Stimulated activated CD4-positive, alpha-beta T cell treated with anti-CD3 and anti-CD28 coated beads, TNF-alpha, amount 100 ng/mL, for 1 hour (primary cell): ENCODE measurements around the gene KIF14.

Source experiments
- DNase-seq, 3 donors: peaks; one replicate each; pipeline ENCODE4 v3.0.0-alpha.2; 2020; ENCODE audit warnings: low read depth in 3 of 3, low spot score in 1 of 3

The KIF14 gene, protein sequence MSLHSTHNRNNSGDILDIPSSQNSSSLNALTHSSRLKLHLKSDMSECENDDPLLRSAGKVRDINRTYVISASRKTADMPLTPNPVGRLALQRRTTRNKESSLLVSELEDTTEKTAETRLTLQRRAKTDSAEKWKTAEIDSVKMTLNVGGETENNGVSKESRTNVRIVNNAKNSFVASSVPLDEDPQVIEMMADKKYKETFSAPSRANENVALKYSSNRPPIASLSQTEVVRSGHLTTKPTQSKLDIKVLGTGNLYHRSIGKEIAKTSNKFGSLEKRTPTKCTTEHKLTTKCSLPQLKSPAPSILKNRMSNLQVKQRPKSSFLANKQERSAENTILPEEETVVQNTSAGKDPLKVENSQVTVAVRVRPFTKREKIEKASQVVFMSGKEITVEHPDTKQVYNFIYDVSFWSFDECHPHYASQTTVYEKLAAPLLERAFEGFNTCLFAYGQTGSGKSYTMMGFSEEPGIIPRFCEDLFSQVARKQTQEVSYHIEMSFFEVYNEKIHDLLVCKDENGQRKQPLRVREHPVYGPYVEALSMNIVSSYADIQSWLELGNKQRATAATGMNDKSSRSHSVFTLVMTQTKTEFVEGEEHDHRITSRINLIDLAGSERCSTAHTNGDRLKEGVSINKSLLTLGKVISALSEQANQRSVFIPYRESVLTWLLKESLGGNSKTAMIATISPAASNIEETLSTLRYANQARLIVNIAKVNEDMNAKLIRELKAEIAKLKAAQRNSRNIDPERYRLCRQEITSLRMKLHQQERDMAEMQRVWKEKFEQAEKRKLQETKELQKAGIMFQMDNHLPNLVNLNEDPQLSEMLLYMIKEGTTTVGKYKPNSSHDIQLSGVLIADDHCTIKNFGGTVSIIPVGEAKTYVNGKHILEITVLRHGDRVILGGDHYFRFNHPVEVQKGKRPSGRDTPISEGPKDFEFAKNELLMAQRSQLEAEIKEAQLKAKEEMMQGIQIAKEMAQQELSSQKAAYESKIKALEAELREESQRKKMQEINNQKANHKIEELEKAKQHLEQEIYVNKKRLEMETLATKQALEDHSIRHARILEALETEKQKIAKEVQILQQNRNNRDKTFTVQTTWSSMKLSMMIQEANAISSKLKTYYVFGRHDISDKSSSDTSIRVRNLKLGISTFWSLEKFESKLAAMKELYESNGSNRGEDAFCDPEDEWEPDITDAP (N-terminal part only)

DNA sequence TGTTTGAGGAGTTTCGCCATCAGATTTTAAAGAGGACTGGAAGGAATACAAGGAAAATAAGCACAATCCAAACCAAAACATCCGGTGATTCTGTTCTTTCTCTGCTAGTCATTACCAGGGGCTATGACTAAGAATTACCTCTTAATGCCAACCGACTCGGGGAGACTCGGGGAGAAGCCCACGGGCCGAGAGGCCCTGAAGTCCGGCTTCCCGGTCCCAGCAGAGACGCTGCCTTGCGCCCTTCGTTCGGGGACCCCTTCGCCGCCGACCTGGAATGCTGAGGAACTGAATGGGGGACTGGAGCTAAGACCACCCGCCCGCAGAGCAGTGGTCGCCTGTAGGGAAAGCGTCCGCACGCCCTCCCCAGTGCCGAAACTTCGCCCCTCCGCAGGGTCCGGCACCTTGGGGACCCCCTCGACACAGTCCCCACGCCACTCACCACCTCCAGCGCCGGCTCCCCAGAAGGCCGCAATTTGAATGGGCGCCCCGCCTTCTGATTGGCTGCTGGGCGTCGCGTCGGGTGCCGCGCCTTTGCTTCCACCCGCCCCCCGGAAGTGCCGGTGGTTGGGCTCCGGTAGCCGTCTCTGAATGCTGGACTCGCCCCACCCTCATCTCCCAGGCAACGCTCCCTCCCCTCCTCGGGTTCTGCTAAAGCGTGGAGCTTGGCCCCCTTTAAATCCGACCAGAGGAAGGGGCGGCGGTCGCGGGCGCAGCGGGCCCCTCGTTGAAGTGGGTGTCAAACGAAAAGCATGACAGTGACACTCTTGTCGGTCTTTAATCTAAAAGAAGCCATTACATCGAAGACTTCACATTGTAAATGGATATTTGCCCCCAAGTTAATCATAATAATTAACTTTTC lies at the start of gene KIF14:
TSS of gene KIF14 (minus strand) at position 479 of the 859 bp plus-strand sequence. CDS start 2,028 bp downstream, outside the sequence.
- DNase-seq, result peak; percentile 65 to 76 (median 67)

DNA sequence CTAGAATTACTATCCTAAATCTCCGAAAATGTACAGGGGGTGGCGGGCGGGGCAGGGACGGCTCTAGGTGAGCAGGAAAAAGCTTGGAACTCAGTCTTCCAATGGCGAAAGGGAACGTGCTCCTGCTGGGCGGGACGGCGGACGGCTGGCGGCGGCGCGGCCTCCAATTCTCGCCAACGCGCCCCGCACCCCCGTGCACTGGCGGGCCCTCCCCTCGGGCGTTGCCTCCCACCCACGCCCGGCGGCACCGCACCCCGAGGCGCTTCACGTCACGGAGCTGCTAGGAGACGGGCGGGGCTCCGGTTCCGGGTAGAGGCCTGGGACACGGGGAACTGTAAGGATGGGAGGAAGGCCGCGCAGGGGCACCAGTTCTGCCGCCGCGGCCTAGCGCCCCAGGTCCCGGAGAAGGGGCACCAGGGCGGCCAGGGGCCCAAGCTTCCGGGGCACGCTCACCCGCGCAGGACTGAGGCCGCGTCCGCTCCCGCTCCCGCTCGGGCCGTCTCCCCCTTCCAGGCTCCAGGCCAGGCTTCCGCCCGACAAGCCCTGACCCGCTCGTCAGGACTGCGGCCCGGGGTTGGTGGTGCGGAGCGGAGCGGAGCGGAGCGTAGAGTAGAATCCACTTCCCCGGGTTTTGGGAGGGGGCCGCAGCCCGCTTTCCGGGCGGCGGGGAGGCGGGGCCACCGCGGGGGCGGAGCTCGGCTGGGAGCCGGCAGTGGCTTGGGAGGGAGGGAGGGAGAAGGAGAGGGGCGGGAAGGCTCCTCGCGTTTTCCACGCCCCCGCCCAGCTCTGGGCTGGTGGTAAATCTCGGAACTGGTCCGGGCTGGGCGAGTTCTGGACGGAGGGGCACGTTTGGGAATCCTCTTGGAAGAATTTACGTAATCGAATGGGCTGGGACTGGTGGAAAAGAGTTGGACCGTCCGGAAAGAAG lies 49.0 kb upstream of the KIF14 start, which contains the start of gene DDX59:
TSS of gene DDX59 (minus strand) at position 594 of the 928 bp plus-strand sequence. CDS start 3,167 bp downstream, outside the sequence.
- peak; percentile 65 to 86 (median 77) for DNase-seq

DNA sequence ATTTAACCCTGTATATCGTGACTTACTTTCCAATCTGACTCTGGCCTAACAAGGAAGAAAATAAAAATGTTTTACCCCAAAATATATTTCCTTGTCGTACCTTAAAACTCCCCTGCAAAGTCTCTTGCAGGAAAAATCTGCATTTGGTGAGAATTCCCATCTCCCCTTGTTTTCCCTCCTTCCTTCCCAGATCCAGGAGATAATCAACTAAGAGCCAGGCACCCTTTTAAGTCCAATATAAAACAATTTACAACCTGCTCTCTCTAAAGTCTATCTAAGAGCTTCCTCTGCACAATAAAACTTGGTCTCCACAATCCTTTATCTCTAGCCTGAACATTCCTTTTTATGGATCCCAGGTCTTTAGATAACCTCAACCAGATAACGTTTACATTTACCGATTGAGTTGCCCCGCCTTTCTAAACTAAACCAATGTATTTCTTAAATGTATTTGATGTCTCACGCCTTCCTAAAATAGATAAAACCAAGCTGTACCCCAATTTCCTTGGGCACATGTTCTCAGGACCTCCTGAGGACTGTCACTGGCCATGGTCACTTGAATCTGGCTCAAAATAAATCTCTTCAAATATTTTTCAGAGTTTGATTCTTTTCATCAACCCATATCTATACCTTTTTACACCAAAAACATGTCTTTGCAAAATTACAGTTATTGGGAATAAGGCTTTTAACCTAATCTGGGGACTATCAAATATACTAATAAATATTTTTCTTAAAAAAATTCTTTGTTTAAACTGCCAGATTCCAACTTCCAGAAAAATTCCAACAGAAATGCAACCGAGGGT lies 48.2 kb upstream of the KIF14 start:
- DNase-seq, result no peak

DNA sequence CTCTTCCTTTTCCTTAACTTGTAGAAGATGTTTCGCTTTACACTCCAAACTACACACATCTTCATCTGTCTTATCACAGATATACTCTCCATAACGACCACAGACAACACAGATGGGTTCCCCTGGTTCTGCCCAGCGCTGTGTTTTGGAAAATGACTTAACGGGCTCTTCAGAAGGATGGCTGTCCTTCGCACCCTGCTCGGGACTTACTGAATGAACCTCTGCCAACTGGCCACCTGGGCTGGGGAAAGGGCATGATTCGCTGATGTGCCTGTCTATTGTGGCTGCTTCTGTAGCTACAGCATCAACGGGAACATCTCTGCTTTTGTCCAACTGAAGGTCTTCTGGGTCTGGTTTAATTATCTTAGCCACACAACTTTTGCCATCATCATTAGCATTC lies 45.8 kb upstream of the KIF14 start:
- no peak for DNase-seq

DNA sequence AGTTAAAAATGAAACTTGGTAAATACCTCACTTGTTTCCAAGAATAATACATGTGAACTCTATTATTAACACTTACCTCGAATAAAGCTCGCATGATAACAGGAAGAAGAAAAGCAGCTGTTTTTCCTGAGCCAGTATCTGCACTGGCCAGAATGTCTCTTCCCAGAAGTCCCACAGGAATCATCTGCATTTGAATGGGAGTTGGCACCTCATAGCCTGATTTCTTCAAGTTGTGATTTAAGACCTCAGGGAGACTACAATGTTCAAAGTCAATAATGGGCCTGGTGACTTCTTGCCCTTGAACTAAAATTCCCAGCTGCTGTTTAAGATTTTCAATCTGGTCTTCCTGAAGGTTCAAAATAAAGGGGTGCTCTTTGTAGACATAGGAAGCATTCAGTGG lies 45.3 kb upstream of the KIF14 start:
- no peak for DNase-seq

DNA sequence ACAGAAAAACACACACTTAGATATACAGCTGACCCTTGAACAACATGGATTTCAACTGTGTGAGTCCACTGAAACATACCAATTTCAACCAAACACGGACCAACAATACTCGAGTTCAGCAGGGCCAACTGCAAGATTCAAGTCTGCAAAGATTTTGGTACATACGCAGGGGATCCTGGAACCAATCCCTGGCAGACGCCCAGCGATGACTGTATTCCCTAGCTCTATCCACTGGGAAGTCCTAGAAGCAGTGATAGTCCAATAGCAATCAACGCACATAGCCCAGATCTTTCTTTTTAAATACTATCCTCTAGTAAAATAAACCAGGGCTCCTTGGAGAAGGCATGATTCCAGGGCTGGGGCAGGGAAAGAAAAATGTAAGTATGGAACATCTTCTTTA lies 40.2 kb upstream of the KIF14 start:
- DNase-seq, result no peak

DNA sequence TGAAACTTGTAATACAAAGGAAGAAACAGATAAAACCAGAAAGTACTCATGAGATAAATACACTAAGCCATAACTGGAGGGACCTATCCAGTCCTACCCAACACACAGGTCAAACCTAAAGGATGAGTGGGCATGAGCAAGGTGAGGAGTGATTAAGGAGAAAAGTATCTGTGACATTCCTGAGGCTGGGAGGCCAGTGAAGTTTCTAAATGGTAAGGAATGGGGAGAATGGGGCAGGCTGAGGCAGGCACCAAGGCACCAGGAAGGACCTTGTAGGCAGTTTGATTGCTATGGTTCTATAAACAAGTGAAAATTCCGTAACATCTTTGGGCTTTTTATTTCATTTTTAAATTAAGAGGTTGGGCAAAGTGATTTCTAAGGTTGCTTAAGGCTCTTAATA lies 38.7 kb upstream of the KIF14 start:
- no peak for DNase-seq

DNA sequence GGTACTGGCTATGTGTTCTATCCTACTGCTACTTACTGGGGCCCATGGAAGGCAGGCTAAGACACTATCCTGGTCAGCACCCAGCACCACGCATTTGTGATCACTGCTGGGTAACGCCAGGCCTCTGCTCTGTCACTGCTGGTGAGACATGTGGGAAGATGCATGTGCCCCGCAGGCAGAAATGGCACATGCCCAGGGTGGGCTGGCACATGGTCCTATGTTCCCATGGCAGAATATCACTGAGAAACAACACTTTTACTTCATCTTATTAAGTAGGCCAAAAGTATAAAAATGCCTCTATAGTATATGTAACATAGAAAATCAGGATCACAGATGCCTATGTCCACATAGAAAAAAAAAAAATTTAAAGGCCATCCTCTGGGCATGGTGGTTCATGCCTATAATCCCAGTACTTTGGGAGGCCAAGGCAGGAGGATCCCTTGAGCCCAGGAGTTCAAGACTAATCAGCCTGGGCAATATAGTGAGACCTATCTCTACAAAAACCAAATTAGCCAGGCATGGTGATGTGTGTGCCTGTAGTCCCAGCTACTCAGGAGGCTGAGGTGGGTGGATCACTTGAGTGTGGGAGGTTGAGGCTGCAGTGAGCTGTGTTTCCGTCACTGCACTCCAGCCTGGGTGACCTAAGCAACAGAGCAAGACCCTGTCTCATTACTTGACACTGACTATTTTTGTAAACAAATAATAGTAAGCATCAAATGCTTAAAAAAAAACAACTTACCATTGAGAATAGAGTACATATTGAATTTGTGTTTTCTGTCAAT lies 37.7 kb upstream of the KIF14 start:
- DNase-seq, result no peak

DNA sequence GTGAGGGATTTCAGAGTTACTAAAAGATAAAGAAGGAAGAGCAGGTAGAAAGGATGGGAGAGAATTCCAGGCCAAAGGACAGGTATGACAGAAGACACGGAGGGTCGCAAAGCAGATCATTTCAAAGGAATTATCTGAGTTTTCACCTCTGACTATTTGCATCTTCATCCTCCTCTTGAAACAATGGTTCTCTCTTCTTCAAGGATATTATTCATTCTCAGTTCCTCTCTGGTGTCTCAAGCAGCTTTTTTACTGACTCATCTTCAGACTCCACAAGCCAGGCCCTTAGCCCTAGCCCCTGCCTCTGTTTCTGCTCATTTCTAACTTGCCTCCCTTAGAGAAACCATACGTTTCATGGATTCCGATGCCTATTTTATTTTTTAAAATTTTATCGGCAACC lies 34.1 kb upstream of the KIF14 start:
- DNase-seq, result no peak

DNA sequence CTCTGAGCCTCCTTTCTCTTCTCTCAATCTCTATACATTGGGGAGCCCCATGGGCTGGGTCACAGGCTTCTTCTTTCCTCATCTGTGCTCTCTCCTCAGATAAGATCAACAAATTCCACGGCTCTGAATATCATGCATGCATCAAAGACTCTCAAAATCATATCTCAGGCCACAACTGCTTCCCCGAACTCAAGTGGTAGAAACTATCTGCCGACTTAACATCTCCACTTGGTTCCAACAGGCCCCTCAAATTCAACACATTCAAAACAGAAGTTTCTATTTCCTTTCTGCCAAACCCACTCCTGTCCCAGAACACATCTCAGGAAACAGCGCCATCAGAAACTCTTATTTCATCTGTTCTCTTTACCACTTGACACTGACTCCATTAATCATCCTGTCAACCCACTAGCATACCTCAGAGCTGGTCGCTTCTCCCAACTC lies 32.5 kb upstream of the KIF14 start:
- no peak for DNase-seq

DNA sequence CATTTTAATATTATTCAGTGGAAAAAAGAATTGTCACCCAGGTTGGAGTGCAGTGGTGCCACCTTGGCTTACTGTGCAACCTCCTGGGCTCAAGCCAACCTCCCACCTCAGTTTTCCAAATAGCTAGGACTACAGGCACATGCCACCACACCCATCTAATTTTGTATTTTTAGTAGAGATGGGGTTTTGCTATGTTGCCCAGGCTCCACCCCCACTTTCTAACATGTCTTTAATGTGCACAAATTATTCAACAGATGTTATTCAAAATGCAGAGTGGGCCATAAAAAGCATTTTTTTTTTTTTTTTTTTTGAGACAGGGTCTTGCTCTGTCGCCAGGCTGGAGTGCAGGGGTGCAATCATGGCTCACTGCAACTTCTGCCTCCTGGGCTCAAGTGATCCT lies 31.8 kb upstream of the KIF14 start:
- no peak for DNase-seq

DNA sequence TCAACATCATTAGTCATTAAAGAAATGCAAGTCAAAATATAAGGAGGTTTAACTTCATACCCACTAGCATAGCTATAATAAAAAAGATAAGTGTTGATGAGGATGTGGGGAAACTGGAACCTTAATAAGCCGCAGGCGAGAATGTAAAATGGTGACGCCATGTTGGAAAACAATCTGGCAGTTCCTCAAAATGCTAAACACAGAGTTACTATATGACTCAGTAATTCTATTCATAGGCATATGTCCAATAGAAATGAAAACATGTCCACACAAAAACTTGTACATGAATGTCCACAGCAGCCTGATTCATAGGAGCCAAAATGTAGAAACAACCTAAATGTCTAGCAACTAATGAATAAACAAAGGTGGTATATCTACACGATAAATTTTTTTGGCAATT lies 26.0 kb upstream of the KIF14 start:
- DNase-seq, result no peak

DNA sequence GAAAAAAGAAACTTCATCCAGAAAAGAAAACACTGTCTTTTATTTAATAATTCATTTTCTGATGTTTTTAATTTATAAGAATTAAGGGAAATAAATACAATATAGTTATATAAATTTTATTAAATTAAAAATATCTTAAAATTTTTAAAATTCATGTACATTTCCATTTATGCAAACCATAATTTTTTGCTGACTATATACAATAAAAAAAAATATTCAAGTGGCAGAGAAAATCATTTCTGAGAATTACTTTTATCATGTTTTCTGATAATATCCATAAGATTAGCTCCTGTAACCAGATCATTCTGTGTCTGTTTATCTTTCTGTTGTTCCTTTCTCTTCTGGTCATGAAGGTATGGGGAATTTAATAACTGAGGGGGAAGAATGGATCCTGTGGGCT lies 23.5 kb upstream of the KIF14 start:
- no peak for DNase-seq

DNA sequence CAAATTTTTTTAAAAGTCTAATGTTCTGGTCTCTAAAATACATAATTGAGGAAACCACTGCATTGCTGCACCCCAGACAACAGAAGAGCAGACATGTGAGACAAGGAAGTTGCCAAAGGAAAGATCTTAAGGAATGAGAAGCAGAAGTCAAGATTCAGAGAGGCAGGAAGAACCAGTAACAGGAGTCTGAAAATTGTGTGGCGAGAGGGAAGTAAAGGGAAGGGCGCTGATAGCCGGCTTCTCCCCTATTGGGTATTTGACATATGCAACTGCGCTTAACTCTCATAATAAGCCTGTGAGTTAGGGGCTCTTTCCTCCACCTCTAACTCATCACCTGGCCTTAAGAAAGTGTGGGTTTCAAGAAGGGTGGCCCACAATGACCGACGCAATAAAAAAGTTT lies 21.9 kb upstream of the KIF14 start:
- no peak for DNase-seq

DNA sequence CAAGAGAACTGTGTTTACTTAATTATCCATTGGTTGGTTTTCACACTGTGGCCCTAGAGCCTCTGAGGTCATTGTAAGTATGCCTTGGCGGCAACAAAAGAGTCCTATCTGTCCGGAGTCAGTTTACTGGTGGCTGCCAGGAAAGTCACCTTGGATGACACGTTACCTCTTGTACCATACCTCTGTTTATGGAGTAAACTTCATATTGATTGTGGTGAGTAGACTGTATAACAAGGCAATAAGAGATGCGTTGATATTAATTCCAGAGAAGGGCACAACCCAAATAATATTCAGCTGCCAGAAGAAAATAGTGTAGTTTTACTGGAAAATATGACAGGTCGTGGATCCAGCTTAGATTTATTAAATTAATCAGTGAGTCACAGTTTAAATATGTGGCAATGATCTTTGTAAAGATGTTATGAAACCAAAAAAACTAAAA lies 20.4 kb upstream of the KIF14 start:
- no peak for DNase-seq

DNA sequence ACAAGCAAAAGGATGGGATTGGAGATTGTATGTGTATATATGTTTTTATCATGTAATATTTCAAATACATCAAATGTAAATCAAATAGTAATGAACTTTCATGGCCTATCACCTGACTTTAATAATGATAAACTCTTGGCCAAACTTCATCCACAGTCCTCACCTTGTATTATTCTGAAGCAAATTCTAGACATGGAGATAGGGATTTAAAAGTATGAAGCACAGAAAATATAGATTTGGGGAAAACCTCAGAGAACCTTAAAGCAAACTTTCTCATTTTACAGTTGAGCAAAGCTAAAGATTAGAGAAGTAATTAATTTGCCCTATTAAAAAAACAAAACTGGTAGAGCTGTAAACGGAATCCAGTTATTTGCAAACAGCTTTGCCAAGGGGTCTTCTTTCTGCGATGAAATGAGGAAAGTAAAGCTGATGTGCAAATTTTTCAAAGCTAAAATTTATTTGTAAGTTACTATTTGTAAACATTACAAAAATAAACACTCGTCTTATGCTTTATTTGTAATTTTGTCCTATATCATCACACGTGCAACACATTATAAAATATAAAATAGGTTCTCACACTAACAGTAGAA lies 19.9 kb upstream of the KIF14 start:
- DNase-seq, result no peak

DNA sequence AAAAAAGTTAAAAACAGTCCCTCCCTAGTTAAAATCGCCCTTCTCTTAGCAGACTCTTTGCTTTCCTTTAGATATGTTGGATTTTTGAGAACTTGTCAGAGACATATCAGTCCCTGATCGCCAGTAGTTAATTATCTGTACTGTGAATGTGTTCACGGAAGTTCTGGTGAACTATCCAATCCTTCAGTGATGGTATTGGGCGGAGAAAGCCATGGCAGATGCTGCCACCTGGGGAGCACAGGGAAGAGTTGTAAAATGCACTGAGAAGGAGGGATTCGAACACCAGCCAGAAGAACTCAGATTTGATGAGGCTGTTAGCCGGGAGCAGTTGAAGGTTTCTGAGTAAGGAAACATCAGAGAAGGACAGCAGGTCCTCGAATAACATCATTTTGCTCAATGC lies 17.5 kb upstream of the KIF14 start:
- DNase-seq, result no peak
